NB4 (cell line): ENCODE data around the gene ZNF606.
A peak's percentile ranks its signal among the peaks of the same experiment; 100 is the strongest.

Experiments used
- DNase-seq: peaks from one replicate; pipeline ENCODE4 v3.0.0; 2010; ENCODE audit warnings: low read depth
- H3K4me3 ChIP-seq: one replicate; pipeline ENCODE4 v1.5.1; 2011; ENCODE audit warnings: mild to moderate bottlenecking, low read depth, low read length, moderate library complexity
- CTCF ChIP-seq: IDR thresholded peaks from one replicate; pipeline ENCODE4 v1.5.1; 2012; ENCODE audit warnings: low read depth, low read length
- MYC ChIP-seq: IDR thresholded peaks from 2 replicates; pipeline ENCODE4 v1.6.1; 2011; ENCODE audit warnings: low read depth, low read length
- POLR2A ChIP-seq: IDR thresholded peaks from 2 replicates; pipeline ENCODE4 v1.6.1; 2011; ENCODE audit warnings: mild to moderate bottlenecking; ENCODE audit not compliant: insufficient read length; ENCODE audit errors: extremely low read depth
- TF ChIP-seq, protein P1 (sequence below): IDR thresholded peaks from 2 replicates; pipeline ENCODE4 v1.6.1; 2011; ENCODE audit warnings: low read depth, low read length

Gene ZNF606

GRCh38 chr19:58002384-58003173, at the start of gene ZNF606:
ZNF606 (minus strand) TSS chr19:58002820; CDS start chr19:58001319, 1,501 bp downstream.
- H3K4me3 ChIP-seq: peak within 1 kb of the TSS; percentile 44
- TF ChIP-seq POLR2A (no peak), MYC (no peak), CTCF (no peak)
- TF ChIP-seq, protein P1, sequence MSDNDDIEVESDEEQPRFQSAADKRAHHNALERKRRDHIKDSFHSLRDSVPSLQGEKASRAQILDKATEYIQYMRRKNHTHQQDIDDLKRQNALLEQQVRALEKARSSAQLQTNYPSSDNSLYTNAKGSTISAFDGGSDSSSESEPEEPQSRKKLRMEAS: no peak
- peak; percentile 74 for DNase-seq

DNA sequence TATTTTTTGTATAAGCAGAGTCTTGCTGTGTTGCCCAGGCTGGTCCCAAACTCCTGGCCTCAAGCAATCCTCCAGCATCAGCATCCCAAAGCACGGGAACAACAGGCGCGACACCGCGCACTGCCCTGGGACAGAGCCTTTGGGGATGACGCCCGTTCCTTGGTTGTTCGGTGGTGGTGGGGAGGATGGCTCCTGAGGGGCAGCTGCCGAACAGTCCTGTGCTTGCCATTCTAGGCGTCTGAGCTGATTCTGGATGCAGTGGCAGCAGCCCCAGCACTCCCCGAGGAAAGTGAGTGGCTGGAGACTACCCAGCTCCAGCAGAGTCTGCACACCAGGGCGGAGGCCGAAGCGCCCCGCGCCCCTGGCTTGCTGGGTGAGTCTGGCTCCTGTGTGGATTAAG, 49.6 kb upstream of the ZNF606 start:
- no peak for TF ChIP-seq CTCF
- no peak for TF ChIP-seq MYC
- TF ChIP-seq, protein P1: no peak
- no peak for TF ChIP-seq POLR2A
- DNase-seq: no peak
- no peak overlapping the region for H3K4me3 ChIP-seq

- TF ChIP-seq CTCF (no peak), POLR2A (no peak), MYC (no peak)
- TF ChIP-seq, protein P1: no peak
- DNase-seq: no peak
- no peak overlapping the region for H3K4me3 ChIP-seq
These were observed 45.1 kb upstream of the ZNF606 start for GRCh38 chr19:58047672-58048071.

DNA sequence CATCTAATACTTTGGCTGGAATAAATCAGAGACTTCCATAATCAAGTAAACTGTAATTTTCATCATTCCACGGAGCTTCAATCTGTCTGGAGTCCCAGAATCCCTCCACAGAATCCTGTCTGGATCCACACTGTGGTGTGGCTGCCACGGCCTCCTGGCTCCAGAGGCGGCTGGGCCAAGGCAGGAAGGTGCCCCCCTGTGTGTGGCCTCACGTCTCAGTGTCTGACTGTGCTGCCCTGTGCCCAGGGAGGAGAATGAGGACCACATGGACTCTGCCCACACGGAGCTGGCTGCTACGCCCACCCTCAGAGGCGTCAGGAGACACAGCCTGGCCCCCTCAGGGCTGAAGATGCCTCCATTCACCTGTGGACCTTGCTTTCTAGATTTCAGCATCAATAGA, 44.2 kb upstream of the ZNF606 start:
- DNase-seq: no peak
- H3K4me3 ChIP-seq: no peak overlapping the region
- TF ChIP-seq, protein P1: no peak
- TF ChIP-seq POLR2A (no peak), CTCF (no peak), MYC (no peak)

GRCh38 chr19:58045411-58046050, 42.9 kb upstream of the ZNF606 start:
- H3K4me3 ChIP-seq: no peak overlapping the region
- no peak for DNase-seq
- TF ChIP-seq CTCF: no peak
- no peak for TF ChIP-seq MYC
- TF ChIP-seq POLR2A: no peak
- TF ChIP-seq, protein P1: no peak
